ENCODE data around the gene ARHGEF4.
"Not testable (repeated sequence)": the region's sequence is repeated elsewhere in the genome, so short reads cannot be mapped to it uniquely, and the experiment has no call there.

ARHGEF4 gene

DNA sequence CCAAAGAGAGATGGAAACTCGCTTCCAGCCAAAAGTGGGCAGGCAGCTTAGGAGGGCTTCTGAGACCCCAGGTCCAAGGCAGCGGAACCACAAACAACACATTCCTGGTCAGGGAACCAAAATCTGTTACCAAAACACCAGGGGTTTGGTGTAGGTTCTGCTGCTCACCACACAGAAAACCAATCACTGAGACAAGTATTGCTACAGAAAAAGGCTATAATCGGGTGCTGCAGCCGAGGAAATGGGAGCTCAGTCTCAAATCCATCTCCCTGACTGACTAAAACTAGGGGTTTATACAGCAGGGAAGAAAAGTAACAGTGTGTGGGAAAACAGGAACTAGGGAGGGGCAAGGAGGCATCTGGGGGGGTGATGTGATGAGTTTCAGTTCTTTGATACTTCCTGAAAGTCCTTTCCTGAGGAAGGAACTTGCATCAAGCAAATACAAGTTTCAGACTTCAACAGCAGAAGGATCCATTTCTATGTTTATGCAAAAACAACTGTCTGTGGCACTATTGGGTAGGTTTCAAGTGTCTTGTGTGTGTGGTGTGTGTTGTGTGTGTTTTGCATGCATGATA, 148.6 kb downstream of the ARHGEF4 start:
- no peak for DNase-seq

DNA sequence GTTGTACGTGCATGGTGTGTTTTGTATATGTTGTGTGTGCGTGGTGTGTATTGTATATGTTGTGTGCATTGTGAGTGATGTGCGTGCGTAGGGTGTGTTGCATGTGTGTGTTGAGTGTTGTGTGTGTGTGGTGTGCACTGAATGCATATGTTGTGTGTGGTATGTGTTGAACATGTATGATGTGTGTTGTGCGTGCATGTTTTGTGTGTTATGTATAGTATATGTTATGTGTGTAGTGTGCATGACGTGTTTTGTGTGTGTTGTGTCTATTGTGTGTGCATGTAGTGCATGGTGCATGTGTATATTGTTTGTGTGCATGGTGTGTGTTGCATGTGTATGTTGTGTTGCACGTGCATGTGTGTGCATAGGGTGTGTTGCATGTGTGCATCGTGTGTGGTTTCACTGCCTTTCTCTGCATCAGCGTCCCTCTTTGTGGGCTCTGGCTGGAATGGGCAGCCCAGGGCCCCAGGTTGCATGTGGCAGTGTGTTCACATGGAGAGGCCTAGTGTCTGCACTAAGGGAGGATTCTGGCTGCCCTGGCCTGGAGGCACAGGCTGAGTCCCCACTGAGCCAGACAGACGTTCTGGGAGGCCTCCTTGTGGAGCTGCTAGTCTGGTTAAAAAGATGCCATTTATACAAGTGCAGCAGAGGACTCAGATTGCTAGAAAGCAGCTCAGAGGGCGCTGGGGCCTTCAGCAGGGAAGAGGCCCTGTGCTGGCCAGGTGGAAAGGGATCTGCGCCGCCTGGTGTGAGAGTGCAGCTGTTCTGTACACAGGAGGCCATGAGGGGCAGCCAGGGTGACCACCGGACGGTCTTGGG, 149.3 kb downstream of the ARHGEF4 start:
- DNase-seq = no peak

DNA sequence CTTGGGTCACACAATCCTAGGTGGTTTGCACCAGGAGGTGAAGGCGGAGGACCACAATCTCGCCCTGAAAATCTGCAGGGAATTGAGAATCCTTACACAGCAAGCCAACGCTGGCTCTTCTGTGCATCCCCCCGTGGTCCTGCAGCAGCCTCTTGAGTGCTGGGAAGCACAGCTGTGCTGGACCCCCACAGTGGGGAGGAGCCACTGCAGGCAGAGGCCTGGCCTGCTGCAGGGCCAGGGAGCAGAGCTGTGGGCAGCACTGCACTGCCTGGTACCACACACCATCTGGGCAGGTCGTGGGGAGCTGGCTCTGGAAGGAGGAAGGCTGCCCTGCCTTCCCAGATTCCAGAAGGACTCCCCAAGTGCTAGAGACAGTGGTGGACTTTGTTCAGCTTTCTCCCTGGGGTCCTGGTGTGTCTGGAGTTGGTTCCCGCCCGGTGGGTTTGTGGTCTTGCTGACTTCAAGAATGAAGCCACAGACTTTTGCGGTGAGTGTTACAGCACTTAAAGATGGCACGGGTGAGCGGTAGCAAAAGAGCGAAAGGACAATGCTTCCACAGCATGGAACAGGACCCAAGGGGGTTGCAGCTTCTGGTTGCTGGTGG, 150.3 kb downstream of the ARHGEF4 start:
- no peak for DNase-seq

DNA sequence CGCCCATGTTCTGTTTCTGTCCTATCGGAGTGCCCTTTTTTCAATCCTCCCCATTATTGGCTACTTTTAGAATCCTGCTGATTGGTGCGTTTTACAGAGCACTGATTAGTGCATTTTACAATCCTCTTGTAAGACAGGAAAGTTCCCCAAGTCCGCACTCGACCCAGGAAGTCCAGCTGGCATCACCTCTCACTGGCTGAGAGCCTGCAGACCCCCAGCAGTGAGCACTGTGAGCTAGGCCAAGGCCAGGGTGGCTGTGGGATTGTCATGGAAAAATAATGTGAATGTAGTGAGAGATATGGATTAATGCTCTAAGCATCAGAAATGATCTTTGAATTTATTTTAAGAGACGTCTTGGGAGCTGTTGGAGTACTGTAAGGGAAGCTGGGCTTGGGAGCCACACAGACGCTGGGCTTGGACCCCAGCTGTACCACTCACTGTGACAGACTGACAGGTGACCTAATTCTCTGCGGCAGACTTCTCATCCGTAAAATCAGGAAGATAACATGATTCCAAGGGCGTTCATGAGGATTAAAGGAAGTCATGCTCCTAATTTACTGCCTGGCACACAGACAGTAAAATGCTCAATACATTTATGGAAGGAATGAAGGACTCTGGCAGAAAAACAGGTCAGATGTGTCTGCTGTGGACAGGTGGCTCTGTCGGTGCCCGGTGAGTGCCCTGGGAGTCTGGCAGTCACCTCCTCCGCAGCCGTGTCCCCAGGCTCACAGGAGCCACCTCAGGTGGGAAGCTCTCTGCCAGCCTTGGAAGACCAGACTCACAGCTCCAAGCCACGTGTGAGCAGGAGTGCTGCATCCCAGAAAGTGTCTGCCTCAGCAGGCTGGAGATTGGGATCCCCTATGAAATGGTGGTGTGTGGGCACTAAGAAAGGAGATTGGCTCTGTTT, 151.1 kb downstream of the ARHGEF4 start:
- no peak for DNase-seq

DNA sequence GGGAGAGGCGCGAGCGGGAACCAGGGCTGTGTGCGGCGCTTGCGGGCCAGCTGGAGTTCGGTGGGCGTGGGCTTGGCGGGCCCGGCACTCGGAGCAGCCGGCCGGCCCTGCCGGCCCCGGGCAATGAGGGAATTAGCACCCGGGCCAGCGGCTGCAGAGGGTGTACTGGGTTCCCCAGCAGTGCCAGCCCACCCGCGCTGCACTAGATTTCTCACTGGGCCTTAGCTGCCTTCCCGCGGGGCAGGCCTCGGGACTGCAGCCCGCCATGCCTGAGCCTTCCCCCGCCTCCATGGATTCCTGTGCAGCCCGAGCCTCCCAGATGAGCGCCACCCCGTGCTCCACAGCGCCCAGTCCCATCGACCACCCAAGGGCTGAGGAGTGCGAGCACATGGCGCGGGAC, 154.7 kb downstream of the ARHGEF4 start:
- not testable (repeated sequence) for DNase-seq

DNA sequence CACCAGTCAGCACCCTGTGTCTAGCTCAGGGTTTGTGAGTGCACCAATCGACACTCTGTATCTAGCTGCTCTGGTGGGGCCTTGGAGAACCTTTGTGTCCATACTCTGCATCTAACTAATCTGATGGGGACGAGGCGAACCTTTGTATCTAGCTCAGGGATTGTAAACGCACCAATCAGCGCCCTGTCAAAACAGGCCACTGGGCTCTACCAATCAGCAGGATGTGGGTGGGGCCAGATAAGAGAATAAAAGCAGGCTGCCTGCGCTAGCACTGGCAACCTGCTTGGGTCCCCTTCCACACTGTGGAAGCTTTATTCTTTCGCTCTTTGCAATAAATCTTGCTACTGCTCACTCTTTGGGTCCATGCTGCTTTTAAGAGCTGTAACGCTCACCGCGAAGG, 155.3 kb downstream of the ARHGEF4 start:
- not testable (repeated sequence) for DNase-seq

DNA sequence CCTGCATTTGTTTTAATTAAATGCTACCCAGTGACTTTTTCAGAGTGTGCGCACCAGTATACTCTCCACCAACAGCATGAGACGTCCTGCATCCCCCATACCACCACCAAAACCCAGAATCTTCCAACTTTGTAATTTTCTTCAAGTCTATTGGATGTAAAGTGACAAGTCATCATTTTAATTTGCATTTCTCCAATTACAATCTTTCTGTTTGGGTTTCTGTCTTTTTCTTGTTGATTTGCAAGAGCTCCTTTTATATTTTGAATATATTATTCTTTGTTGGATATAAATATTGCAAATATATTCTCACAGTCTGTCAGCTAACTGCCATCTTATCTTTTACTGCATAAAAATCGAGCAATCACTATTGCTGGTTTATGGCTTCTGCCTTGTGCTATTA, 160.0 kb downstream of the ARHGEF4 start:
- no peak for DNase-seq

DNA sequence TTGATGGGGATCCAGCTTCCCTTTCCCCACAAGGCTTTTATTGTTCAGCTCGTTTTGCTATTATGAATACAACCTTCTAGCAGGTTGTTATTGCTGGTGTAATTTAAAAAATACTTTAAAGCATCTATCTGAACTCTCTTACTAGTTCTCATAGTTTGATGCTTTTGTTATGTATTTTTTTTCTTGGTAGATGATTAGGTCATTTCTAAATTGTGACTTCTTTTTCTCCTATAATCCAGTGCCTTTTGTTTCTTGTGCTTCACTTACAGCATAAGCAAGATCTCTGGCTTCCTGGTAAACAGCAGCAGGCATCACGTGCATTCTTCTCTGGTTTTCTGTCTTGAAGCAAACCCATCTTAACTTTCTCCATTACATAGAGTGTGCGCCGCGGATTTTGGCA, 160.5 kb downstream of the ARHGEF4 start:
- no peak for DNase-seq

DNA sequence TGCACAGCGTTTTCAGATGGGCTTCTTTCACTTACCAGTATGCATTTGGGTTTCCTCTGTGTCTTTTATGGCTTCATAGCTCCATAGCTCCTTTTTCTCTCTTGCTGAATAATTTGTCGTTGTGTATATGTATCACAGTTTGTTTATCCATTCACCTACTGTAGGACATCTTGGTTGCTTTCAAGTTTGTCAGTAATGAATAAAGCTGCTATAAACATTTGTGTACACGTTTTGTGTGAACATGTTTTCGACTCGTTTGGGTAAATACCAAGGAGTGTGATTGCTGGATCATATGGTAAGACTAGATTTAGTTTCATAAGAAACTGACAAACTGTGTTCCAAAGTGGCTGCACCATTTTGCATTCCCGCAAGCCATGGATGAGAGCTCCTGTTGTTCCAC, 161.8 kb downstream of the ARHGEF4 start:
- DNase-seq = no peak

DNA sequence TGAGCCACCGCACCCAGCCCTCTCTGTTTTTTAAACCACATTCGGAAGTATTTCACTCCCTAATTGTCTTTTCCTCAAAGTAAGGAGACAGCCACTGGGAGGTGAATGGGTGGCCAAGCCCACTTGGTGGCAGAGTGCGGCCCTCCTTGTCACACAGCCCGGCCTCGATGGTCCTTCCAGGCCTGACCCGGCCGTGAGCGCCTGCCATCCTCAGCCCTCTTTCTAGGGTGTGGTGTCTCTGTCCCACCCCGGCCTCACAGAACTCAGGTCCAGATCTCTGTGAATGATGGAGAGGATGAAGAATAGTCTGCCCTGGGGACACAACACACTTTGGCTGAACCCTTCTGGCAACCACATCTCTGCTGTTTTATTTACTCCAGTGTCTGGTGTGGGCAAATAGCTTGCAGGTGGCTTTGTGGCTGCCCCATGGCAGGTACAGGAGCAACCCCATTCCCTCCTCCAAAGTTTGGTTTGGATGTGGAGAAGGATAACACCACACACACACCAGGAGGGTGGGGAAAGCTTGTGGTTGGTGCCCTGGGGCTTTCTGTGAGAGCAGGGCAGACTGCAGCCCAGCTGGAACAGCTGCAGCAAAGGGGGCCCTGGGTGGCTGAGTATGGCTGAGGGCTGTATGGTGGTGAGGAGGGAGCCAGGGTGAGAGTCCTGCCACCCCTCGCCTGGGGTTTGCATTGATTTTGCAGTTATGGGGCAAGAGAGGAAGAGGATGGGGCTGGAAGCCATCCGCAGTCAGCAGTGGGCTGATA, 167.9 kb downstream of the ARHGEF4 start:
- DNase-seq = no peak

DNA sequence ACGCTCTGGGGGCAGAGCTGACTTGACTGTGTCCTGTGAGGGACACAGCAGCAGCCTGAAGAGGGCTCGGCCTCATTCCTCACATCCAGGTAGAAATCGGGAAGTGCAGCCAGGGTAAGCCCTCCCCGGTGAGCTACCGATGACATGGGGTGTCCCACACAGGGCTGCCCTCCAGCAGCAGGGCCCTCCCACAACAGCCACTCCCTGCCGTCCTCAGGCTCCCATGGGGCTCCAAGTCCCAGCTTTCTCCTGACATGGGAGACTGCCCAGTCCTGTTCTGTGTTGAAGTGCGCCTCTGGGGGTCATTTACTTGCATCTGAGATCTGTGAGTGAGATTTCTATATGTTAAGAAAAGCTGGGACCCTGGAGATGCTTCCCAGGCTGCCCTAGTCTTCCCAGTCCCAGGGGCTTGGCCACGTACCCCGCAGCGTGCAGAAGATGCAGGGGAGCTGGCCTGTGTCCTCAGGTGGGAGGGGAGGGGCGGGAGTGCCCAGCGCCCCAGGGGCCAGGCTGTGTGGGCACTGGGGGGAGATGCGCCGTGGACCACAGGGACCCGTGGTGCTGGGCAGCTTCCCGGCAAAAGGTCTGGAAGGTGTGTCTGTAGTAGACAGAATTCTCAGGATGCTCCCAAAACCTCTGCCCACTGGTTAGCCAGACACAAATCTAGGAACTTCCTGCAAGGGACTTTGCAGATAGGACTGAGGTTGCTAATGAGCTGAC, 168.7 kb downstream of the ARHGEF4 start:
- DNase-seq = no peak

DNA sequence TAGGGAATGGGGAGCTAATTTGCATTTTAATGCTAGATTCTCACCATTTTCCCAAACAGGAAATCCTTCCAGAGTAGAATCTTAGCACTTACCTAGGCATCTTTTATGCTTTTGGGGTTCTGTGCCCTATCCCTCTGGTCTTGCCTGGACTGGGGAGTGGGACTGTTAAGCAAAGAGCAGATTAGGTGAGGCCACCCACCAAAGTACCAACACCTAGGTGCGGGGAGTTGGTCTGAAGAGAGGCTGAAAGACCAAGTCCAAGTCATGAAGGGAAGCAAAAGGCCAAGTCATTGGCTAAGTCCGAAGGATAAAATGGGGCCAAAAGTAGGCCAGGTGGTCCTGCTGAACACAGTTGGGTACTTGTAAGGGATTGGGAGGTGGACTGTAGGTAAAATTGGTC, 169.8 kb downstream of the ARHGEF4 start:
- DNase-seq = no peak

DNA sequence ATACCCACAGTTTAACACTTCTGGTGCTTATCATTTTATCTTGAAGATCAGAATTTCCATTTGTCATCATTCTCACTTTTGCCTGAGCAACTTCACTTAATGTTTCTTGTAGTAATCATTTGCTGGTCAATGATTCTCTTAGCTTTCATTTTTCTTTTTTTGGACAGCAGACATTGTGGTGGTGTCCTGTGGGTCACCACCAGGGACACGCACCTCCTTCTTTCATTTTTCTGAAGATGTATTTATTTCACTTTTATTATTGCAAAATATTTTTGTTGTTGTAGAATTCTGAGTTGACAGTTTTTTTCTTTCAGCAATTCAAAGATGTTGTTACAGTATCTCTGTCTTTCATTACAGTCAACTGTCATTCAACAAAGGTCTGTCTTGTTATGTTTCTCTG, 172.3 kb downstream of the ARHGEF4 start:
- no peak for DNase-seq

DNA sequence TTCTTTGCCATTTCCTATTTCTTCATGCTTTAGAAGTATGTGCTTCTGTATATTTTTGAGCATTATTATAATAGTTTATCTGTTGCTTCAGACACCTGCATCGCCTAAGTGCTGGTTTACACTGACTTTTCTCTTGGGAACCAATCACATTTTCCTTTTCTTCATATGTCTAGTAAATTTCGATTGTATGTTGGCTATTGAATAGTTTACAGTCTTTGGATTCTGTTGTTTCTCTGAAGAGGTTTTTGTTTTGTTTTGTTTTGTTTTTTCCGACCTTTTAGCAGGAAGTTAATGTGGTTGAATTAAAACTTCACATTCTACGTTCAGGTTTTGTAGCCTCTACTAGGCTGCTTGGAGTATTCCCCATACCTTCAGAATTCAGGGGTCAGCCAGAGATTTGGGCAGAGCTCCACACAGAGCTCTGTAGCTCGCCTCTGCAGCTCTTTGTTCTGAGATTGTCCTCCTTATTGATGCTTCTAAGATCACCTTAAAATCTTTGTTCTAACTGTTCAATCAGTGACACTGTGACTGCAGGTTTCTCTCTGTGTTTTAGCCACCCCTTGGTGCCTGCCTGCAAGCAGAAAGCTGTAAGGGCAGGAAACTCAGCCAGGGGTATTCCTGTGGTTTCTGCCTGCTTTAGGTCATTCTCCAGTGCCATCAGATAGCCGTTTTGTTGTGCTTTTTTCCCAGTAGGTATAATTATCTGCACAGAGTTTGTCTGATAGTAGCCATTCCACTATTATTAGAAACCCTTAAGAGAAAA, 173.2 kb downstream of the ARHGEF4 start:
- DNase-seq = no peak

DNA sequence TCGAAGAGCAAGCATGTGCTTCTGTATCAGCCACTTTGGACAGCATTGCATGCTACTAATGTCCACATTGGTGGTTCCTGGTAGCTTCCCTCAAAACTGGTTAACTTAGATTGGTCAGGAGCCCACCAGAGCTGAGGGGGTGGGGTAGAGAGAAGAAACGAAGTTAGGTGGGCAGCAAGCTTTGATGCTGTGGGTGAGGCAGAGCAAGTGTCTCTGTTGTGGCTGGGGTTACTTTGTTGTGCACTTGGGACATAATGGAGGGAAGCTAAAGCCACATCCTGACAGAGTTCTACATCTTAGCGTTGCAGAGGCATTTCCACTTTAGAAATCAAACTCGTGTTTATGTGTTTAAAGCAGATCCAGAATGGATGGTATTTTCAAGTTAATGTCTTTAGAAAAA, 173.9 kb downstream of the ARHGEF4 start:
- no peak for DNase-seq

DNA sequence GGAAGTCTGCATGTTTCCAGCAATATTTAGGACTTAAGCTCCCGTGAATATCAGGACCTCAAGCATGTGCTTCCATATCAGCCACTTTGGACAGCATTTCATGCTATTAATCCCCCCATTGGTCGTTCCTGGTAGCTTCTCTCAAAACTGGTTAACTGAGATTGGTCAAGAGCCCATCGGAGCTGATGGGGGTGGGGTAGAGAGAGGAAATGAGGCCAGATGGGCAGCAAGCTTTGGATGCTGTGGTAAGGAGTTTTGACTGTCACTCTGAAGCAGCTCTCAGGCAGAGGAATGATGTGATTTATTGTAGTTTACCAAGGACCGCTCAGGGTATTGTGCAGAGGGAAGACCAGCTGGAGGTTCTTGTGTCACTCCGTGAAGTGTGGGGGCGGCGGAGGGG, 174.8 kb downstream of the ARHGEF4 start:
- no peak for DNase-seq

DNA sequence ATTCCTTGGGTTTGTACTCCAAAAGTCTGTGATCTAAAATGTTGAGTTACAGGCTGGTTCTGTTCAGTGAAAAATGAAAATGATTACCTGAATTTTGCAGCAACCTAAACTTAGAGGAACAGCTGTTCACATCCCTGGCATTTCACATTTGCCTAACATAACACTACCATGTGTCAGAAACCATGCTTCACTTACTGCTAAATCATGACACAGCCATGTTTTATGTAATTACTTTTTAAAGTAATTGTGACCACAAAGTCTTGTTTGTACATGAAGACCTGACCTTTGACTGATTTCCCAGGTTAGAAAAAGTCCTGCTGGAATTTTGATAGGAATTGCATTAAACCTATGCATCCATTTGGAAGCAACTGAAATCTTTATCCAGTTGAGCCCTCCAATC, 177.4 kb downstream of the ARHGEF4 start:
- no peak for DNase-seq

DNA sequence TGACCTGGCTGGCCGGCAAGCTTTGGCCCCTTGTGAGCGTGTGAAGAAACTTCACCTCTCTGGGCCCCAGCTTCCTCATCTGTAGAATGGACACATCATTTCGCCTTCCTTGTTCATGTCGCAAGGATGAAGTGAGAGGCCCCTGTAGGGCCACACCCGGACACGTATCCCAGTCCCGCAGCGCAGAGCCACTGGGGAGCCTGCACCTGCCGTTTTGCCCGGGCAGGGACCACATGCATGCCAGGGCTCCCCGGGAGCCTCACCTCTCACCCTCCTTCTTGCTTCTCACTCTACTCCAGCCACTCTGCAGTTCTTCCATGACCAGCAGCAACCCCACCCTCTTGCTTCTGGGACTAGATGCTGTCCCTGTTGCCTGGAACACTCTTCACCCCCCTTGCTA, 179.1 kb downstream of the ARHGEF4 start:
- no peak for DNase-seq

DNA sequence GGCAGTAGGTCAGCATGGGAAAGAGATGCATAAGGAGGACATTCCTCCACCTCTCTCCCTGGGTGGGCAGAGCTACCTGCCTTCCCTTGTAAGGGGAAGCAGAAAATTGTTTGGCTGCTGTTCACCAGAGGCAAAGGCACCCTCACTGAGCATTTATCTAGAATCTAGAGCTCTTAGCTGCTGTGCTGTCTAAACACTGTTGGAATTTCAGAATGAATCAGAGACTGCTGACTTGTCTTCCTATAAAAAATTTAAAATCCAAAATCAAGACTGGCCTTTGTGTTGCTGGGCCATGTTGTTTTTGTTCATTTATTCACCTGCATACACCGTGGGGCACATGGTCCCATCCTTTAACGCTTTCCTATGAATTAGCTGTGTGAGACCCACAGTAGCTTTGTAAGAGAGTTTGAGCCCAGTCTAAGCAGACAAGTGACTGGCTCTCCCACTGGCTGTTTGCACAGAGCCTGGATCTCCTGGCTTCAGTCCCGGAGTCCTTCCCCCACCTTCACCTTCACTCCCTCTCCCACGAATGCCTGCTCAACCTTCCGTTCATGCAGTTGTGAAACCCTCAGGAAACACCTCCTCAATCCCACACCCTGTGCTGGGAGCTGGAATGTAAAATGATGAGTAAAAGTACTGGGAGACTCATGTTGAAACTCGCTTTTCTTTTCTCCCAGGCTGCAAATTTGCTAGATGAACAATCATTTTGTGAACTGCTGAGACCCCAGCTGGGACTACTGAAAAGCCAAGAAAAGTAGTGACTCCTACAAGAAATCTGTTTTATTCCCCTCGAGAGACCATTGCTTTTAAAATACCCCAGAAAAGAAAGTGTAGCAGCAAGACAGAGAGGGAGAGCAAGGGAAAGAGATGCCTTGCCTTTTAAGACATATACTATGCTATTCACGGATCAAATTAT, 180.4 kb downstream of the ARHGEF4 start:
- DNase-seq = no peak

DNA sequence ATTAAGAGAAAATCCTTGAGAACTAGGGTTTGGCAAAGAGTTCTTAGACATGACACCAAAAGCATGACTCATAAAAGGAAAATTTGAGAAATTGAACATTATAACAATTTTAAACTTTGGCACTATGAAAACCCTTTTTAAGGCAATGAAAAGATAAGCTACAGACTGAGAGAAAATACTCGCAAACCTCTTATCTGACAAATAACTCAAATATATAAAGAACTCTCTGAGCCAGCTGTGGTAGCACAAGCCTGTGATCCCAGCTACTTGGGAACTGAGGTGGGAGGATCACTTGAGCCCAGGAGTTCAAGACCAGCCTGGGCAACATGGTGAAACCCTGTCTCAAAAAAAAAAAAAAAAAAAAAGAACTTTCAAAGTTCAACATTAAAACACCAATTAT, 186.0 kb downstream of the ARHGEF4 start:
- DNase-seq = no peak
